Aorta (tissue), 5 donors: ENCODE results near the gene PSTPIP1. TPM values are rescaled to one million over a fixed set of nuclear protein-coding genes. Genes with fewer than 3 reads are reported as not detected.

Experiments
- ATAC-seq: fragments of 200-7000 bp; cut with Tn5 transposase; one replicate; pipeline ENCODE4 v1.9.1; 2022; ENCODE audit warnings: moderate library complexity; ENCODE audit not compliant: low FRiP score
- DNase-seq, 2 donors: peaks; one replicate each; pipeline ENCODE4 v3.0.0-alpha.2; 2020
- H3K27ac ChIP-seq, 2 donors: one replicate each; pipeline ENCODE4 v1.5.1; 2013; ENCODE audit warnings: low read length in 2 of 2, mild to moderate bottlenecking in 2 of 2, moderate library complexity in 2 of 2, control low read depth in 1 of 2, inconsistent platforms in 1 of 2, low read depth in 1 of 2
- H3K27me3 ChIP-seq, 2 donors: one replicate each; pipeline ENCODE4 v1.6.1; 2013; ENCODE audit warnings: control low read depth in 1 of 2, low read length in 1 of 2, mild to moderate bottlenecking in 1 of 2, moderate library complexity in 1 of 2; ENCODE audit not compliant: insufficient read depth in 2 of 2, control insufficient read depth in 1 of 2
- H3K36me3 ChIP-seq, 2 donors: one replicate each; pipeline ENCODE4 v1.6.1; 2013; ENCODE audit warnings: control low read depth in 1 of 2, low read length in 1 of 2, mild to moderate bottlenecking in 1 of 2; ENCODE audit not compliant: insufficient read depth in 2 of 2, control insufficient read depth in 1 of 2
- H3K4me1 ChIP-seq, 2 donors: one replicate each; pipeline ENCODE4 v1.6.1; 2013; ENCODE audit warnings: low read length in 2 of 2, control low read depth in 1 of 2, mild to moderate bottlenecking in 1 of 2, moderate library complexity in 1 of 2; ENCODE audit not compliant: insufficient read depth in 2 of 2, control insufficient read depth in 1 of 2
- H3K4me3 ChIP-seq, 2 donors: one replicate each; pipeline ENCODE4 v1.5.1; 2013; ENCODE audit warnings: low read length in 2 of 2, control low read depth in 1 of 2, mild to moderate bottlenecking in 1 of 2
- H3K9me3 ChIP-seq: one replicate; pipeline ENCODE4 v1.6.1; 2013; ENCODE audit warnings: mild to moderate bottlenecking, low read length; ENCODE audit not compliant: control insufficient read depth
- WGBS, 2 donors: extraction: QIAGEN DNeasy Blood & Tissue Kit; methylation state at CpG; one replicate each; pipeline ENCODE4 v1.1.7; 2013; 5-methylcytosine and 5-hydroxymethylcytosine counted together
- intact Hi-C, 2 donors: fragments of 100-400 bp; cut with DNase I; formaldehyde crosslinking; loops; one replicate each; pipeline versions ENCODE4 v1.14.2 to v1.15.0; 2022
- polyA plus RNA-seq, 2 donors: library from polyadenylated mRNA; stranded (reverse); fragments of 200-250 nt; gene quantifications; one replicate each; pipeline ENCODE4 v1.2.3, GENCODE V29; 2013
- total RNA-seq, 2 donors: library from RNA; stranded (reverse); fragmentation: NEBNext Ultra II Directional; extraction: Animal tissue kit (Norgen Biotek cat#: 25700); gene quantifications; one replicate each; pipeline ENCODE4 v1.2.1, GENCODE V29; 2021
- donor health status: healthy with polysubstance abuse.
- donor health status: Bipolar disorder and iron deficiency.
- donor health status: DM: no; HTN: no; CAD: no.
- donor health status: DM: no; HTN: no; CAD: no.
- donor health status: DM: yes; HTN: yes; CAD: no.

The PSTPIP1 gene
- total and polyA plus RNA-seq, 4 donors = 14.1 to 42.9 (median 23.5) TPM

DNA sequence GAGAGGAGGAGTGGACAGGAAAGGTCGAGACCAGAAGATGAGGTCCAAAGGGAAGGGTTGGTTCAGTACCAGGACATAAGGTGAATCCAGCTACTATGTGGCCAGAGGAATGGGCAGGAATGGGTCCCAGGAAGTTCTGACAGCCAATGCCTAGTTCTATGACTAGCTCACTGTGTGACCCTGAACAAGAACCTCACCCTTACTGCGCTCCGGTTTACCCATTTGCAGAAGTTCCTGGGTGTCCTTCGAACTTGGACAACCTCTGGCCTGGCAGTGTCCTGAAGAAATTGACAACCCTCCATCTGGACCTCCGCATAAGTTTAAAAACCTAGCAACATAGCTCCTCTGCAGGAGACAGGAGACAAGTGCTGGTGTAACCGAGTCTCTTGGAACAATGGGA is 12.2 kb upstream of the PSTPIP1 start:
- H3K27ac ChIP-seq = no peak overlapping the region
- H3K9me3 ChIP-seq = no peaks in the 10 kb centered on the region
- H3K4me3 ChIP-seq = no peak overlapping the region
- intact Hi-C loops = no loop called here
- no peak for ATAC-seq
- no peaks in the 10 kb centered on the region for H3K4me1 ChIP-seq
- DNase-seq = peak in 1 of 2 donors; percentile 14
- WGBS, 2 donors = 81 to 83% methylated on average over 6 of the region's 6 CpGs
- H3K36me3 ChIP-seq = no peaks in the 10 kb centered on the region
- H3K27me3 ChIP-seq = no peaks in the 10 kb centered on the region

- Histone ChIP-seq H3K27ac (no peak overlapping the region), H3K27me3 (no peaks in the 10 kb centered on the region), H3K36me3 (no peaks in the 10 kb centered on the region), H3K4me1 (no peaks in the 10 kb centered on the region), H3K4me3 (no peak overlapping the region), H3K9me3 (no peaks in the 10 kb centered on the region)
- 79 to 80% methylated on average over 4 of the region's 4 CpGs for WGBS, 2 donors
- DNase-seq (peak; percentile 9 to 46), ATAC-seq (peak; percentile 29)
- intact Hi-C loops = no loop called here
Measured at GRCh38 chr15:76983590-76984375, 11.1 kb upstream of the PSTPIP1 start.

DNA sequence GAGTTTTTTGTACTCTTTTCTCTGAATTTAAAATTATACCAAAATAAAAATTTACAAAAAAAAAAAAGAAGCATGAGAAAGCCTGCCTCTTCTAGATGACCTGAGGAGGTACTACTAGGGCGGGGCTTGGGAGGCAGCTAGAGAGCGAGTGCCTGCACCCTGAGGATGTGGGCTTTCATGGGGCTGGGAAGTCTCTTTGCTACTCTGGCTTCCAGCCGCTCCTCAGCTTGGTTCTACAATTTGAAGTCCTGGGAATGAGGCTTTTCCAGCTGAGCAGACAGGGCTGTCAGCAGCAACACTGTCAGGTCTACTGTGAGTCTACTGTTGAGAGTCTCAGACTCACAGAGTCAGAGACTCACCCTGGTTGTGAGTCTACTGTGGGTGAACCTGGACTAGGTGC is 8.2 kb upstream of the PSTPIP1 start:
- no peak overlapping the region for H3K4me3 ChIP-seq
- no peak overlapping the region for H3K27ac ChIP-seq
- H3K27me3 ChIP-seq = no peaks in the 10 kb centered on the region
- DNase-seq (peak; percentile 31 to 34), ATAC-seq (no peak)
- 89 to 92% methylated on average over 3 of the region's 3 CpGs for WGBS, 2 donors
- intact Hi-C loops = no loop called here
- no peaks in the 10 kb centered on the region for H3K4me1 ChIP-seq
- no peaks in the 10 kb centered on the region for H3K36me3 ChIP-seq
- H3K9me3 ChIP-seq = no peaks in the 10 kb centered on the region

- H3K4me1 ChIP-seq = no peaks in the 10 kb centered on the region
- 93 to 96% methylated on average over 6 of the region's 6 CpGs for WGBS, 2 donors
- H3K9me3 ChIP-seq = no peaks in the 10 kb centered on the region
- DNase-seq = peak; percentile 27 to 28
- no peak overlapping the region for H3K27ac ChIP-seq
- H3K36me3 ChIP-seq = no peaks in the 10 kb centered on the region
- H3K27me3 ChIP-seq = no peaks in the 10 kb centered on the region
- no peak for ATAC-seq
- intact Hi-C loops = no loop called here
- no peak overlapping the region for H3K4me3 ChIP-seq
Measured at GRCh38 chr15:76987276-76987675, 7.7 kb upstream of the PSTPIP1 start.

GRCh38 chr15:76987896-76988860 is 6.7 kb upstream of the PSTPIP1 start:
- Histone ChIP-seq H3K4me3 (no peak overlapping the region), H3K4me1 (no peaks in the 10 kb centered on the region), H3K36me3 (no peaks in the 10 kb centered on the region), H3K27ac (no peak overlapping the region), H3K27me3 (no peaks in the 10 kb centered on the region), H3K9me3 (no peaks in the 10 kb centered on the region)
- 89% methylated on average over 11 of the region's 11 CpGs for WGBS, 2 donors
- ATAC-seq (no peak), DNase-seq (peak; percentile 79 to 87)
- intact Hi-C loops = no loop called here

DNA sequence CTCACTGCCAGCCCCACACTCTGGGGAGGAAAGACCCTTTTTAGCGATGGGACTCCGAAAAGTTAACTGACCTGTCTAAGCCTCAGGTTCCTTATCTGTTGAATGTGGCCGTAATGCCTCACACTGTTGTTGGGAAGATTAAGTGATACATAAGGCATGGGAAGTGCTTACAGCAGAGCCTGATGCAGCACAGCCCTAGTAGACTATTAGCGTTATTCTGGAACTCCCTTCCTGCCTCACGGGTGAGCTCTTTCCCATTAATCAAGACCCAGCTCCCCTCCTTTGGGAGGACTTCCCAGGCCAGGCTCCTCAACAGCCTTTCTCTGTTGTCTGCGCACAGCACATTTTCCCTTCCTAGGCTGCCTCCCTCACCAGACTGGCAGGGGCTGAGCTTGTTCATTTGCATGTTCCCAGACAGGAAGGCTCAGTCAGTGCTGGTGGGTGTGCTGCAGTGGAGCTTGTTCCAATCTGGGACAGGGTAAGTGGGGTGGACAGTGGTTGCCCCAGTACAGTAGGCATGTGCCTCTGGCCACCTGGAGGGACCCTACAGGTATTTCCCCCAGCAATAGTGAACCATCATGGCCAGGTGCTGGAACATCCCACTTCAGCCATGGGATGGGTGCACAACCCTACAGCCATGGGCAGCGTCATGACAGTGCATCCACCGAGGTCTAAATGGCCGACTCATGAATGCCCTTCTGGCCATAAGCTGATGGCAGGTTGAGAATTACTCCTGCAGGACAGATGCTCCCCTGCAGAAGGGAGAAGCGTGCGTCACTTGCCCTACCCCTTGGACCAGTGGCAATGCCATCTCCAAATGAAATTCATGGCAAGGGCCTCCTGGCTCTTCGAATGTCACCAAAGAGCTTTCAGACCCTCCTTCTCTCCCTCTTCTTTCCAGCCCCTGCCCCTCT is 5.8 kb upstream of the PSTPIP1 start:
- no peak overlapping the region for H3K4me3 ChIP-seq
- DNase-seq = peak; percentile 40 to 63
- intact Hi-C loops = no loop called here
- no peaks in the 10 kb centered on the region for H3K9me3 ChIP-seq
- H3K27me3 ChIP-seq = no peaks in the 10 kb centered on the region
- no peaks in the 10 kb centered on the region for H3K4me1 ChIP-seq
- no peaks in the 10 kb centered on the region for H3K36me3 ChIP-seq
- WGBS, 2 donors = 89 to 91% methylated on average over 12 of the region's 12 CpGs
- ATAC-seq = no peak
- no peak overlapping the region for H3K27ac ChIP-seq

- intact Hi-C loops = no loop called here
- Histone ChIP-seq H3K27me3 (no peaks in the 10 kb centered on the region), H3K9me3 (no peaks in the 10 kb centered on the region), H3K27ac (no peak overlapping the region), H3K4me3 (no peak overlapping the region), H3K36me3 (no peaks in the 10 kb centered on the region), H3K4me1 (no peaks in the 10 kb centered on the region)
- 85 to 91% methylated on average over 7 of the region's 7 CpGs for WGBS, 2 donors
- DNase-seq = peak; percentile 66 to 72
- ATAC-seq = no peak
Measured at GRCh38 chr15:76991048-76991447, 3.9 kb upstream of the PSTPIP1 start.
